Thyroid gland (tissue), 4 donors: ENCODE measurements around the gene ARSA. TPM values are rescaled to one million over a fixed set of nuclear protein-coding genes. Genes with fewer than 3 reads are reported as not detected.

Experiments
- DNase-seq, 2 donors: peaks; one replicate each; pipeline ENCODE4 v3.0.0-alpha.2; 2019
- H3K27ac ChIP-seq, 3 donors: fragments of 200-600 bp; sonication (generic); 1 replicate in 2 of 3; 2 replicates in 1 of 3; pipeline ENCODE4 v1.5.1; 2016 to 2019; ENCODE audit warnings: mild to moderate bottlenecking in 1 of 3, moderate library complexity in 1 of 3
- H3K27me3 ChIP-seq: fragments of 200-600 bp; sonication (generic); one replicate; pipeline ENCODE4 v1.5.1; 2019
- H3K36me3 ChIP-seq, 2 donors: fragments of 200-600 bp; sonication (generic); one replicate each; pipeline ENCODE4 v1.5.1; 2016 to 2019
- H3K4me1 ChIP-seq, 2 donors: fragments of 200-600 bp; sonication (generic); one replicate each; pipeline ENCODE4 v1.5.1; 2017 to 2019
- H3K4me3 ChIP-seq, 3 donors: fragments of 200-600 bp; sonication (generic); replicated peaks in 1 of 3; 1 replicate in 2 of 3; 2 replicates in 1 of 3; pipeline ENCODE4 v1.5.1; 2016; ENCODE audit warnings: mild to moderate bottlenecking in 1 of 3
- H3K9me3 ChIP-seq: fragments of 200-600 bp; sonication (generic); one replicate; pipeline ENCODE4 v1.5.1; 2017
- POLR2A ChIP-seq, 2 donors: fragments of 450-650 bp; IDR thresholded peaks; one replicate each; pipeline ENCODE4 v1.6.1; 2017; ENCODE audit warnings: antibody characterized with exemption in 2 of 2, mild to moderate bottlenecking in 2 of 2, moderate library complexity in 1 of 2
- WGBS, 2 donors: methylation state at CpG; one replicate each; pipeline ENCODE4 v1.1.5; 2017; 5-methylcytosine and 5-hydroxymethylcytosine counted together
- intact Hi-C: fragments of 100-400 bp; cut with DNase I; formaldehyde crosslinking; loops from one replicate; pipeline ENCODE4 v1.15.1; 2023
- total RNA-seq, 4 donors: library from RNA; depleted of rRNA; stranded (reverse); fragments of >200 nt; gene quantifications; one replicate each; pipeline ENCODE4 v1.2.3, GENCODE V29; 2016
- TF ChIP-seq, protein P1 (sequence below), 6 experiments: fragments of 200-600 bp in 3 of 6; fragments of 450-650 bp in 3 of 6; sonication (generic) in 3 of 6; IDR thresholded peaks; one replicate each; pipeline ENCODE4 v1.5.1; 2016 to 2019; ENCODE audit warnings: antibody characterized with exemption in 6 of 6, mild to moderate bottlenecking in 2 of 6, inconsistent platforms in 1 of 6, moderate library complexity in 1 of 6

ARSA gene
- total RNA-seq, 4 donors from 2014 or later, result 30.9 to 73.5 (median 61.2) TPM

- TF ChIP-seq, protein P1, sequence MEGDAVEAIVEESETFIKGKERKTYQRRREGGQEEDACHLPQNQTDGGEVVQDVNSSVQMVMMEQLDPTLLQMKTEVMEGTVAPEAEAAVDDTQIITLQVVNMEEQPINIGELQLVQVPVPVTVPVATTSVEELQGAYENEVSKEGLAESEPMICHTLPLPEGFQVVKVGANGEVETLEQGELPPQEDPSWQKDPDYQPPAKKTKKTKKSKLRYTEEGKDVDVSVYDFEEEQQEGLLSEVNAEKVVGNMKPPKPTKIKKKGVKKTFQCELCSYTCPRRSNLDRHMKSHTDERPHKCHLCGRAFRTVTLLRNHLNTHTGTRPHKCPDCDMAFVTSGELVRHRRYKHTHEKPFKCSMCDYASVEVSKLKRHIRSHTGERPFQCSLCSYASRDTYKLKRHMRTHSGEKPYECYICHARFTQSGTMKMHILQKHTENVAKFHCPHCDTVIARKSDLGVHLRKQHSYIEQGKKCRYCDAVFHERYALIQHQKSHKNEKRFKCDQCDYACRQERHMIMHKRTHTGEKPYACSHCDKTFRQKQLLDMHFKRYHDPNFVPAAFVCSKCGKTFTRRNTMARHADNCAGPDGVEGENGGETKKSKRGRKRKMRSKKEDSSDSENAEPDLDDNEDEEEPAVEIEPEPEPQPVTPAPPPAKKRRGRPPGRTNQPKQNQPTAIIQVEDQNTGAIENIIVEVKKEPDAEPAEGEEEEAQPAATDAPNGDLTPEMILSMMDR (IDR thresholded peaks at IDR 0.05), result no peak
- TF ChIP-seq POLR2A (IDR thresholded peaks at IDR 0.05), result no peak
- intact Hi-C loops, result loop anchor here (10.0 kb wide), 1 partner anchor 350 kb away; the partner anchor contains the start of gene HDAC10
- Histone ChIP-seq H3K4me1 (peaks cover 0 to 7% of the 10 kb centered on the region in 2 donors), H3K27me3 (peaks cover 4% of the 10 kb centered on the region), H3K4me3 (no peak overlapping the region), H3K9me3 (no peaks in the 10 kb centered on the region), H3K27ac (no peak overlapping the region), H3K36me3 (no peaks in the 10 kb centered on the region)
- no peak for DNase-seq
- WGBS, 2 donors, result 81 to 84% methylated on average over 15 to 19 of the region's 23 CpGs
Observed at GRCh38 chr22:50605002-50605612, 22.8 kb downstream of the ARSA start.

DNA sequence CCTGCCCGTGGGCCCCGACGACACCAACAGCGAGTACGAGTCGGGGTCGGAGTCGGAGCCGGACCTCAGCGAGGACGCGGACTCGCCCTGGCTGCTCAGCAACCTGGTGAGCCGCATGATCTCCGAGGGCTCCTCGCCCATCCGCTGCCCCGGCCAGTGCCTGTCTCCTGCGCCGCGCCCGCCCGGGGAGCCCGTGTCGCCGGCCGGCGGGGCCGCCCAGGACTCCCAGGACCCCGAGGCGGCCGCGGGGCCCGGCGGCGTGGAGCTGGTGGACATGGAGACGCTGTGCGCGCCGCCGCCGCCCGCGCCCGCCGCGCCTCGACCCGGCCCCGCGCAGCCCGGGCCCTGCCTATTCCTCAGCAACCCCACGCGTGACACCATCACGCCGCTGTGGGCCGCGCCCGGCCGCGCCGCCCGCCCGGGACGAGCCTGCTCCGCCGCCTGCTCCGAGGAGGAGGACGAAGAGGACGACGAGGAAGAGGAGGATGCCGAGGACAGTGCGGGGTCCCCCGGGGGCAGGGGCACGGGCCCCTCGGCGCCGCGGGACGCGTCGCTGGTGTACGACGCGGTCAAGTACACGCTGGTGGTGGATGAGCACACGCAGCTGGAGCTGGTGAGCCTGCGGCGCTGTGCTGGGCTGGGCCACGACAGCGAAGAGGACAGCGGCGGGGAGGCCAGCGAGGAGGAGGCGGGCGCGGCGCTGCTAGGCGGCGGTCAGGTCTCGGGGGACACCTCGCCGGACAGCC is 23.5 kb downstream of the ARSA start:
- H3K4me1 ChIP-seq, result peaks cover 0 to 10% of the 10 kb centered on the region in 2 donors
- no peak overlapping the region for H3K27ac ChIP-seq
- H3K27me3 ChIP-seq, result peaks cover 4% of the 10 kb centered on the region
- no peak for TF ChIP-seq POLR2A (IDR thresholded peaks at IDR 0.05)
- no peaks in the 10 kb centered on the region for H3K9me3 ChIP-seq
- WGBS, 2 donors, result 71 to 80% methylated on average over 25 to 43 of the region's 103 CpGs
- no peak for DNase-seq
- intact Hi-C loops, result loop anchor here (10.0 kb wide), 1 partner anchor 350 kb away; the partner anchor contains the start of gene HDAC10
- H3K4me3 ChIP-seq, result no peak overlapping the region
- no peaks in the 10 kb centered on the region for H3K36me3 ChIP-seq

DNA sequence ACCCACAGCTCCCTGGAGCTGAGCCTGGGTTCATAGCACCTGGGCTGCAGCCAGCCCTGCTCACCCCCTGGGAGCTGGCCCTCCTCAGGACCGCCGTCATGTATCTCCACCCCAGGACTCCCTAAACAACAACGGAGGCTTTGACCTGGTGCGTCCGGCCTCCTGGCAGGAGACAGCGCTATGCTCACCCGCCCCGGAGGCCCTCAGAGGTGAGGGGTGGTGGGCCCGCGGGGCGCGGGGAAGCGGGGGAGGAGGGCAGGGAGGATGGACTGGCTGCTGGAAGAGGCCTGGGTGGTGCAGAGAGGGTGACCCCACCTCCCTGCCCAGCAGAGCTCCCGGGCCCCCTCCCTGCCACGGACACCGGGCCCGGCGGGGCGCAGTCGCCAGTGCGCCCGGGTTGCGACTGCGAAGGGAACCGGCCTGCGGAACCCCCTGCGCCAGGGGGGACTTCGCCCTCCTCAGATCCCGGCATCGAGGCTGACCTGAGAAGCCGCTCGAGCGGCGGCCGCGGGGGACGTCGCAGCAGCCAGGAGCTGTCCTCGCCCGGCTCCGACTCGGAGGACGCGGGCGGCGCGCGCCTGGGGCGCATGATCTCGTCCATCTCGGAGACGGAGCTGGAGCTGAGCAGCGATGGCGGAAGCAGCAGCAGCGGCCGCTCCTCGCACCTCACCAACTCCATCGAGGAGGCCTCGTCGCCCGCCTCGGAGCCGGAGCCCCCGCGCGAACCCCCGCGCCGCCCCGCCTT is 24.3 kb downstream of the ARSA start:
- TF ChIP-seq, protein P1 (IDR thresholded peaks at IDR 0.05), result no peak
- TF ChIP-seq POLR2A (IDR thresholded peaks at IDR 0.05), result no peak
- Histone ChIP-seq H3K4me3 (no peak overlapping the region), H3K9me3 (no peaks in the 10 kb centered on the region), H3K27me3 (peaks cover 4% of the 10 kb centered on the region), H3K27ac (no peak overlapping the region), H3K4me1 (peaks cover 0 to 10% of the 10 kb centered on the region in 2 donors), H3K36me3 (no peaks in the 10 kb centered on the region)
- intact Hi-C loops, result loop anchor here (10.0 kb wide), 1 partner anchor 349 kb away; the partner anchor contains the start of gene HDAC10
- WGBS, 2 donors, result 20 to 39% methylated on average over 14 to 24 of the region's 70 CpGs
- no peak for DNase-seq

GRCh38 chr22:50602338-50602700 is 25.6 kb downstream of the ARSA start:
- Histone ChIP-seq H3K36me3 (no peaks in the 10 kb centered on the region), H3K27me3 (peaks cover 4% of the 10 kb centered on the region), H3K4me1 (peaks cover 0 to 10% of the 10 kb centered on the region in 2 donors), H3K27ac (no peak overlapping the region), H3K9me3 (no peaks in the 10 kb centered on the region), H3K4me3 (no peak overlapping the region)
- WGBS, 2 donors, result 27 to 33% methylated on average over 2 of the region's 2 CpGs
- no peak for DNase-seq
- no peak for TF ChIP-seq POLR2A (IDR thresholded peaks at IDR 0.05)
- TF ChIP-seq, protein P1 (IDR thresholded peaks at IDR 0.05), result no peak
- intact Hi-C loops, result loop anchor here (10.0 kb wide), 1 partner anchor 348 kb away; the partner anchor contains the start of gene HDAC10

DNA sequence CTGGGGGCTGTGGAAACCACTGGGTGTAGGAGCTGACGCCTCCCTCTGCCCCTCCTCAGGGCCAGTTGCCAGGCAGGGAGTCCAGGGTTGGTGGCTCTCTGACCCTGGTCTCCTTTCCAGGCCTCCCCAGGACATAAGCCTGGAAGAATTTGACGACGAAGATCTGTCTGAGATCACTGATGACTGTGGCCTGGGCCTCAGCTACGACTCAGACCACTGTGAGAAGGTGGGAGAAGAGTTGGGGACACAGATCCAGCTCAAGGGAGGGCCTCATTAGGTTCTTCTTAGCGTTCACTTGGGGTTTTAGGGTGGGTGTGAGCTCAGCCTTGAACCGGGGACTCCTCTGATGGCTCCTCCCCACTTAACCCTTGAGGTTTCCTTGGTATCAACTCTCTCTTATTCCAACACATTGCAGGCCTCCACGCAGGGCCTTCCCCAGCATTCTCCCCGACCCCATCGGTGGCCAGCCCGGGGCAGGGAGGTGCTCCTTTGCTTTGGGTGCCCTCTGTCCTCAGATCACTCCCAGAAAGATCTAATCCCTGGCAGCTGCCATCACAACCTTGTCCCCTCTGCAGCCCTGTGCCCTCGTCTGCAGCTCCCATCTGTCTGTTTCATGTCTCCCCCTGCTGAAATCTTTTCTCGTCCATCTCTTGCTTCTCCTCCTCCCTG is 26.1 kb downstream of the ARSA start:
- intact Hi-C loops, result loop anchor here (10.0 kb wide), 1 partner anchor 347 kb away; the partner anchor contains the start of gene HDAC10
- Histone ChIP-seq H3K4me1 (peaks cover 0 to 10% of the 10 kb centered on the region in 2 donors), H3K27ac (no peak overlapping the region), H3K36me3 (no peaks in the 10 kb centered on the region), H3K9me3 (no peaks in the 10 kb centered on the region), H3K4me3 (no peak overlapping the region), H3K27me3 (peaks cover 4% of the 10 kb centered on the region)
- DNase-seq, result no peak
- TF ChIP-seq, protein P1 (IDR thresholded peaks at IDR 0.05), result no peak
- no peak for TF ChIP-seq POLR2A (IDR thresholded peaks at IDR 0.05)
- 70 to 77% methylated on average over 8 to 12 of the region's 12 CpGs for WGBS, 2 donors
